OCI-LY1 (cell line): Measurements from ENCODE around the gene ZNF469.

Experiments
- H2AFZ ChIP-seq: fragments of 200-600 bp; sonication (generic), shearing (Covaris generic); 2 replicates; pipeline ENCODE4 v1.6.0; 2014; ENCODE audit warnings: antibody characterized with exemption, mild to moderate bottlenecking, low read length
- H3F3A ChIP-seq: fragments of 200-600 bp; sonication (generic), shearing (Covaris generic); 2 replicates; pipeline ENCODE4 v1.6.0; 2014; ENCODE audit warnings: mild to moderate bottlenecking, antibody characterized with exemption, low read length, moderate library complexity; ENCODE audit not compliant: insufficient read depth
- H3K27ac ChIP-seq: fragments of 200-600 bp; sonication (generic); 2 replicates; pipeline ENCODE4 v1.5.1; 2014; ENCODE audit warnings: low read length, mixed run types, mild to moderate bottlenecking, low read depth; ENCODE audit not compliant: poor library complexity, severe bottlenecking
- H3K27me3 ChIP-seq: fragments of 200-600 bp; sonication (generic); 2 replicates; pipeline ENCODE4 v1.6.0; 2014; ENCODE audit warnings: antibody characterized with exemption, mild to moderate bottlenecking, low read length, moderate library complexity; ENCODE audit not compliant: insufficient read depth
- H3K36me3 ChIP-seq: fragments of 200-600 bp; sonication (generic); 2 replicates; pipeline ENCODE4 v1.6.1; 2014; ENCODE audit warnings: mild to moderate bottlenecking, antibody characterized with exemption, low read length, moderate library complexity, mixed read lengths; ENCODE audit not compliant: insufficient read depth
- H3K4me1 ChIP-seq: fragments of 200-600 bp; sonication (generic); 2 replicates; pipeline ENCODE4 v1.5.1; 2014; ENCODE audit warnings: mild to moderate bottlenecking, low read length, moderate library complexity; ENCODE audit not compliant: insufficient read depth, severe bottlenecking
- H3K4me2 ChIP-seq: fragments of 200-600 bp; sonication (generic), shearing (Covaris generic); 2 replicates; pipeline ENCODE4 v1.6.1; 2014; ENCODE audit warnings: low read length
- H3K4me3 ChIP-seq: fragments of 200-600 bp; sonication (generic); 2 replicates; pipeline ENCODE4 v1.5.1; 2014; ENCODE audit warnings: low read length, low read depth, mild to moderate bottlenecking, mixed read lengths; ENCODE audit not compliant: poor library complexity, severe bottlenecking
- H3K79me2 ChIP-seq: fragments of 200-600 bp; shearing (Covaris generic); 2 replicates; pipeline ENCODE4 v1.6.1; 2016; ENCODE audit warnings: mixed run types, low read length, mixed read lengths; ENCODE audit not compliant: insufficient read depth
- H3K9ac ChIP-seq: fragments of 200-600 bp; sonication (generic), shearing (Covaris generic); 2 replicates; pipeline ENCODE4 v1.6.1; 2014; ENCODE audit warnings: mild to moderate bottlenecking, low read length, mixed read lengths
- H3K9me2 ChIP-seq: fragments of 200-600 bp; sonication (generic), shearing (Covaris generic); 2 replicates; pipeline ENCODE4 v1.6.1; 2014; ENCODE audit warnings: low read depth, mild to moderate bottlenecking, low read length, mixed read lengths
- H3K9me3 ChIP-seq: fragments of 200-600 bp; shearing (Covaris generic); 2 replicates; pipeline ENCODE4 v1.6.1; 2014; ENCODE audit warnings: low read length, mixed read lengths
- H4K20me1 ChIP-seq: fragments of 200-600 bp; sonication (generic), shearing (Covaris generic); 2 replicates; pipeline ENCODE4 v1.6.0; 2016; ENCODE audit warnings: mild to moderate bottlenecking, low read length; ENCODE audit not compliant: insufficient read depth
- CTCF ChIP-seq: fragments of 200-600 bp; sonication (generic), shearing (Covaris generic); IDR thresholded peaks from 2 replicates; pipeline ENCODE4 v1.5.1; 2017; ENCODE audit warnings: mild to moderate bottlenecking, antibody characterized with exemption, low read length, moderate library complexity, mixed read lengths
- EZH2 ChIP-seq: fragments of 200-600 bp; sonication (generic), shearing (Covaris generic); IDR thresholded peaks from 2 replicates; pipeline ENCODE4 v1.8.0; 2017; ENCODE audit warnings: borderline replicate concordance, mixed run types, mild to moderate bottlenecking, antibody characterized with exemption, low read length, moderate library complexity, mixed read lengths

Gene ZNF469

GRCh38 chr16:88395669-88396584 is 13.2 kb downstream of the ZNF469 start:
- Histone ChIP-seq H3K27ac (no peak overlapping the region), H3F3A (no peaks in the 10 kb centered on the region), H2AFZ (no peak overlapping the region), H3K4me3 (no peak overlapping the region), H3K4me1 (no peaks in the 10 kb centered on the region), H3K4me2 (no peak overlapping the region), H3K9me3 (no peaks in the 10 kb centered on the region), H3K9me2 (no peaks in the 10 kb centered on the region), H3K79me2 (no peaks in the 10 kb centered on the region), H3K9ac (no peak overlapping the region), H3K27me3 (peaks cover 3% of the 10 kb centered on the region; the same call in 1 of the 2 replicates), H3K36me3 (no peaks in the 10 kb centered on the region), H4K20me1 (no peaks in the 10 kb centered on the region)
- TF ChIP-seq CTCF = no peak
- no peak for TF ChIP-seq EZH2

- H3F3A ChIP-seq = no peaks in the 10 kb centered on the region
- H3K4me1 ChIP-seq = no peaks in the 10 kb centered on the region
- H3K79me2 ChIP-seq = no peaks in the 10 kb centered on the region
- H3K4me2 ChIP-seq = no peak overlapping the region
- no peak for TF ChIP-seq CTCF
- TF ChIP-seq EZH2 = no peak
- H3K36me3 ChIP-seq = no peaks in the 10 kb centered on the region
- H3K4me3 ChIP-seq = no peak overlapping the region
- H2AFZ ChIP-seq = no peak overlapping the region
- no peaks in the 10 kb centered on the region for H3K9me2 ChIP-seq
- no peak overlapping the region for H3K9ac ChIP-seq
- no peak overlapping the region for H3K27ac ChIP-seq
- peaks cover 3% of the 10 kb centered on the region; the same call in 1 of the 2 replicates for H3K27me3 ChIP-seq
- no peaks in the 10 kb centered on the region for H4K20me1 ChIP-seq
- H3K9me3 ChIP-seq = no peaks in the 10 kb centered on the region
Observed at GRCh38 chr16:88398170-88398873, 15.6 kb downstream of the ZNF469 start.

- Histone ChIP-seq H3K9me3 (no peaks in the 10 kb centered on the region), H3K36me3 (no peaks in the 10 kb centered on the region), H3K4me3 (no peak overlapping the region), H3K4me2 (no peak overlapping the region), H4K20me1 (no peaks in the 10 kb centered on the region), H3K4me1 (no peaks in the 10 kb centered on the region), H3K79me2 (no peaks in the 10 kb centered on the region), H3K27me3 (peaks cover 3% of the 10 kb centered on the region; the same call in 1 of the 2 replicates), H3K27ac (no peak overlapping the region), H3K9ac (no peak overlapping the region), H3K9me2 (no peaks in the 10 kb centered on the region), H3F3A (no peaks in the 10 kb centered on the region), H2AFZ (no peak overlapping the region)
- no peak for TF ChIP-seq EZH2
- no peak for TF ChIP-seq CTCF
Observed at GRCh38 chr16:88398874-88399178, 16.1 kb downstream of the ZNF469 start.
